Measurements from ENCODE around the gene TIAM1. TPM values are rescaled to one million over a fixed set of nuclear protein-coding genes. Genes with fewer than 3 reads are reported as not detected.

The TIAM1 gene
- polyA plus RNA-seq, 2 of the 4 experiments (the other 2 are of a cell fraction), result 0.23 to 0.40 TPM

DNA sequence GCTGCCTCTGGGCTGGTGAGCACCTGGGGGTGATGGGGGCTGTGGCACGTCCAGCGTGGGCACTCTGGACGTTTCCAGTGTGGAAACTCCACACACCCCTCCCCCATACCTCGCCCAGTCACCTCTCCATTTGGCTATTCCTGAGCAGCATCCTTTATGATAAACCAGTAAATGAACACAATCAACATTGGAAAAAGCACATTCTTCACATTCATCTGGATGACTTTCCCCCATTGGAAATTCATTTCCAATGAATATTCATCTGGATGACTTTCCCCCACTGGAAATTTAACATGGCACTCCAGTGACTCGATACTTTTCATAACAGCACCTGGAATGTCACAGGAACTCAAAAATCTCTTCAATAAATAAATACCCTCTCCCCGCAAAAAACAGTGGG lies 201.0 kb downstream of the TIAM1 start:
- Histone ChIP-seq H3K4me2 (no peak overlapping the region), H3K4me3 (no peak overlapping the region), H3K4me1 (no peaks in the 10 kb centered on the region), H3K27ac (no peak overlapping the region), H3K9me3 (no peaks in the 10 kb centered on the region)
- FAIRE-seq (no peak), ATAC-seq (no peak), DNase-seq (ENCODE audit: low read depth in 1 of 2, low spot score in 1 of 2) (no peak)
- TF ChIP-seq CHD2 (IDR thresholded peaks at IDR 0.05; ENCODE audit: low read length, partially characterized antibody) (no peak), HEYL (CRISPR knock-in tag; IDR thresholded peaks at IDR 0.05) (no peak)
- TF ChIP-seq, protein P1, sequence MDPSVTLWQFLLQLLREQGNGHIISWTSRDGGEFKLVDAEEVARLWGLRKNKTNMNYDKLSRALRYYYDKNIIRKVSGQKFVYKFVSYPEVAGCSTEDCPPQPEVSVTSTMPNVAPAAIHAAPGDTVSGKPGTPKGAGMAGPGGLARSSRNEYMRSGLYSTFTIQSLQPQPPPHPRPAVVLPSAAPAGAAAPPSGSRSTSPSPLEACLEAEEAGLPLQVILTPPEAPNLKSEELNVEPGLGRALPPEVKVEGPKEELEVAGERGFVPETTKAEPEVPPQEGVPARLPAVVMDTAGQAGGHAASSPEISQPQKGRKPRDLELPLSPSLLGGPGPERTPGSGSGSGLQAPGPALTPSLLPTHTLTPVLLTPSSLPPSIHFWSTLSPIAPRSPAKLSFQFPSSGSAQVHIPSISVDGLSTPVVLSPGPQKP (IDR thresholded peaks at IDR 0.05; ENCODE audit: low read depth, low read length), result no peak
- WGBS (ENCODE audit: missing lambda C conversion rate), result 18% methylated on average over 6 of the region's 6 CpGs
- ChIA-PET CTCF (no interaction called here), POLR2A (interaction anchor here (0.7 kb wide), 1 partner anchor 1598 kb away, joined by 5 read pairs; no protein-coding TSS in a partner anchor)

DNA sequence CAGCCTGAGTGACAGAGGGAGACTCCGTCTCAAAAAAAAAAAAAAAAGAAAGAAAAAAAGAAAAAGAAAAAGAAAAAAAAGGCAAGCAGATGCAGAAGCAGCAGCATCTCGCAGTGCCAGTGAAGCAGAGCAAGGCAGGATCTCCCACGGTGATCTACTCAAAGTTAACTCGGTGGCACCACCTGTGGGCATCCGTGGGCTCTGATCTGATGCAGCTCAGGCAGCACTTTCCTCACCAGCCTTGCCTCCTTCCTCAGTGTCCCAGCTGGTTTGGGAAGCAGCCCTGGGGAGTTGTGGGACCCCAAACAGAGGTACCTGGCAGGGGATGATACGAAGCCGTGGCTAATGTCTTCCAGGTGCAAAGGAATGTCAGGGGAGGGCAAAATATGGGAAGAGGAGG lies 201.5 kb downstream of the TIAM1 start:
- FAIRE-seq, result no peak
- ChIA-PET POLR2A (interaction anchor here (0.7 kb wide), 1 partner anchor 1598 kb away, joined by 5 read pairs; no protein-coding TSS in a partner anchor), CTCF (no interaction called here)
- no peaks in the 10 kb centered on the region for H3K9me3 ChIP-seq
- no peak overlapping the region for H3K4me3 ChIP-seq
- H3K4me1 ChIP-seq, result no peaks in the 10 kb centered on the region
- H3K4me2 ChIP-seq, result no peak overlapping the region
- no peak overlapping the region for H3K27ac ChIP-seq
- WGBS (ENCODE audit: missing lambda C conversion rate), result 13% methylated on average over 7 of the region's 7 CpGs
- DNase-seq (ENCODE audit: low read depth in 1 of 2, low spot score in 1 of 2), result no peak
- no peak for TF ChIP-seq HOXA7 (CRISPR knock-in tag; IDR thresholded peaks at IDR 0.05)
- TF ChIP-seq EHMT2 (IDR thresholded peaks at IDR 0.05; ENCODE audit: low read depth), result no peak
- TF ChIP-seq FOXS1 (CRISPR knock-in tag; IDR thresholded peaks at IDR 0.05), result no peak
- no peak for TF ChIP-seq FOSL2 (IDR thresholded peaks at IDR 0.05)
- TF ChIP-seq FOSL2 (CRISPR knock-in tag; IDR thresholded peaks at IDR 0.05), result no peak
- TF ChIP-seq EP300 (IDR thresholded peaks at IDR 0.05), result no peak
- TF ChIP-seq RARB (CRISPR knock-in tag; IDR thresholded peaks at IDR 0.05), result no peak
- TF ChIP-seq CHD4 (IDR thresholded peaks at IDR 0.05; ENCODE audit: borderline replicate concordance), result no peak
- TF ChIP-seq TP53 (CRISPR knock-in tag; IDR thresholded peaks at IDR 0.05), result no peak
- no peak for TF ChIP-seq HEYL (CRISPR knock-in tag; IDR thresholded peaks at IDR 0.05)
- no peak for TF ChIP-seq CBX8 (IDR thresholded peaks at IDR 0.05)
- no peak for TF ChIP-seq MAZ (IDR thresholded peaks at IDR 0.05; ENCODE audit: borderline replicate concordance, low read depth, low read length)
- TF ChIP-seq, protein P2, sequence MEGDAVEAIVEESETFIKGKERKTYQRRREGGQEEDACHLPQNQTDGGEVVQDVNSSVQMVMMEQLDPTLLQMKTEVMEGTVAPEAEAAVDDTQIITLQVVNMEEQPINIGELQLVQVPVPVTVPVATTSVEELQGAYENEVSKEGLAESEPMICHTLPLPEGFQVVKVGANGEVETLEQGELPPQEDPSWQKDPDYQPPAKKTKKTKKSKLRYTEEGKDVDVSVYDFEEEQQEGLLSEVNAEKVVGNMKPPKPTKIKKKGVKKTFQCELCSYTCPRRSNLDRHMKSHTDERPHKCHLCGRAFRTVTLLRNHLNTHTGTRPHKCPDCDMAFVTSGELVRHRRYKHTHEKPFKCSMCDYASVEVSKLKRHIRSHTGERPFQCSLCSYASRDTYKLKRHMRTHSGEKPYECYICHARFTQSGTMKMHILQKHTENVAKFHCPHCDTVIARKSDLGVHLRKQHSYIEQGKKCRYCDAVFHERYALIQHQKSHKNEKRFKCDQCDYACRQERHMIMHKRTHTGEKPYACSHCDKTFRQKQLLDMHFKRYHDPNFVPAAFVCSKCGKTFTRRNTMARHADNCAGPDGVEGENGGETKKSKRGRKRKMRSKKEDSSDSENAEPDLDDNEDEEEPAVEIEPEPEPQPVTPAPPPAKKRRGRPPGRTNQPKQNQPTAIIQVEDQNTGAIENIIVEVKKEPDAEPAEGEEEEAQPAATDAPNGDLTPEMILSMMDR (IDR thresholded peaks at IDR 0.05), result no peak
- no peak for TF ChIP-seq HDAC2 (IDR thresholded peaks at IDR 0.05)
- no peak for TF ChIP-seq JUNB (IDR thresholded peaks at IDR 0.05)
- TF ChIP-seq PBX3 (IDR thresholded peaks at IDR 0.05), result no peak
- TF ChIP-seq CHD2 (IDR thresholded peaks at IDR 0.05; ENCODE audit: low read length, partially characterized antibody), result no peak
- ATAC-seq, result no peak

DNA sequence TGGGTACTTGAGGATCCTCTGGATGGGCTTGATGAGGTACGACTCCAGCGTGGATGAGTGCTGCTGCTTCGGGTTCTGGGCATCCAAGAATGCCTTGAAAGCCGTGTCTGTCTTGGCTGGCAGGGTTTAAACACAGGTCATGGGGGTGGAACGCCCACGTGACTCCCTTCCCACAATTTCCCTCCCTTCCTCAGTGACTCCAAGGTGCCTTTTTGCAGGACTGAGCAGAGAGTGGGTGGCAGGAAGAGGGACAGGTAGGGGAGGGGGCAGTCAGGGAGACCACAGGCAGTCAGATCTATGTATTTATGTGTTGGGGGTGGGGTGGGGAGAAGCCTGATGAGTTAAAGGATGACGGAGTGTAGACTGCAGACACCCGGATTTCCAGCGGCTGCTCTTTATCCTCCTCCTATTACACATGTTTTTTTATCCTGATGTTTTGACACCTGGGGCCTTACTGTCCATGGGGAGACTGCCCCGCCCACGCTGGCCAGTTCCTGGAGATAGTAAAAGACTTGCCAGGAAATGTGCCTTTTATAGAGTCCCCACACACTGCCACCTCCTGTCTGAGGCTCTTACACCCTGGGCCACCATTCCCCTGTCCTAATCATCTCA lies 202.6 kb downstream of the TIAM1 start:
- POLR2A ChIA-PET, result no interaction called here
- FAIRE-seq, result no peak
- no peak for TF ChIP-seq ZSCAN20 (CRISPR knock-in tag; IDR thresholded peaks at IDR 0.05)
- no peak for TF ChIP-seq SREBF2 (IDR thresholded peaks at IDR 0.05)
- no peak for TF ChIP-seq PHF8 (IDR thresholded peaks at IDR 0.05; ENCODE audit: borderline replicate concordance, low read depth)
- no peak for TF ChIP-seq FOSL2 (IDR thresholded peaks at IDR 0.05)
- no peak for TF ChIP-seq FOSL2 (CRISPR knock-in tag; IDR thresholded peaks at IDR 0.05)
- TF ChIP-seq, protein P3, sequence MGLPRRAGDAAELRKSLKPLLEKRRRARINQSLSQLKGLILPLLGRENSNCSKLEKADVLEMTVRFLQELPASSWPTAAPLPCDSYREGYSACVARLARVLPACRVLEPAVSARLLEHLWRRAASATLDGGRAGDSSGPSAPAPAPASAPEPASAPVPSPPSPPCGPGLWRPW (IDR thresholded peaks at IDR 0.05), result no peak
- no peak for TF ChIP-seq HOXA7 (CRISPR knock-in tag; IDR thresholded peaks at IDR 0.05)
- TF ChIP-seq PBX3 (IDR thresholded peaks at IDR 0.05), result no peak
- no peak for TF ChIP-seq HOXB13 (CRISPR knock-in tag; IDR thresholded peaks at IDR 0.05; ENCODE audit: low read depth)
- no peak for TF ChIP-seq EHMT2 (IDR thresholded peaks at IDR 0.05; ENCODE audit: low read depth)
- TF ChIP-seq EHF (CRISPR knock-in tag; IDR thresholded peaks at IDR 0.05), result no peak
- TF ChIP-seq, protein P4, sequence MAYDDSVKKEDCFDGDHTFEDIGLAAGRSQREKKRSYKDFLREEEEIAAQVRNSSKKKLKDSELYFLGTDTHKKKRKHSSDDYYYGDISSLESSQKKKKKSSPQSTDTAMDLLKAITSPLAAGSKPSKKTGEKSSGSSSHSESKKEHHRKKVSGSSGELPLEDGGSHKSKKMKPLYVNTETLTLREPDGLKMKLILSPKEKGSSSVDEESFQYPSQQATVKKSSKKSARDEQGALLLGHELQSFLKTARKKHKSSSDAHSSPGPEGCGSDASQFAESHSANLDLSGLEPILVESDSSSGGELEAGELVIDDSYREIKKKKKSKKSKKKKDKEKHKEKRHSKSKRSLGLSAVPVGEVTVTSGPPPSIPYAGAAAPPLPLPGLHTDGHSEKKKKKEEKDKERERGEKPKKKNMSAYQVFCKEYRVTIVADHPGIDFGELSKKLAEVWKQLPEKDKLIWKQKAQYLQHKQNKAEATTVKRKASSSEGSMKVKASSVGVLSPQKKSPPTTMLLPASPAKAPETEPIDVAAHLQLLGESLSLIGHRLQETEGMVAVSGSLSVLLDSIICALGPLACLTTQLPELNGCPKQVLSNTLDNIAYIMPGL (CRISPR knock-in tag; IDR thresholded peaks at IDR 0.05; ENCODE audit: borderline replicate concordance), result no peak
- no peak for TF ChIP-seq TP53 (CRISPR knock-in tag; IDR thresholded peaks at IDR 0.05)
- TF ChIP-seq BHLHE40 (IDR thresholded peaks at IDR 0.05; ENCODE audit: low read depth, low read length), result no peak
- no peak for TF ChIP-seq NFE2L2 (conservative IDR thresholded peaks at IDR 0.05; ENCODE audit: low read length)

More for the DNA sequence above, 202.6 kb downstream of the TIAM1 start:
- CTCF ChIA-PET, result no interaction called here
- Histone ChIP-seq H3K9me3 (no peaks in the 10 kb centered on the region), H3K27ac (no peak overlapping the region), H3K4me3 (no peak overlapping the region), H3K4me2 (no peak overlapping the region), H3K4me1 (no peaks in the 10 kb centered on the region)
- no peak for ATAC-seq
- 6% methylated on average over 7 of the region's 11 CpGs for WGBS (ENCODE audit: missing lambda C conversion rate)
- DNase-seq (ENCODE audit: low read depth in 1 of 2, low spot score in 1 of 2), result no peak
